ENCODE data around the gene HP1BP3. TPM values are rescaled to one million over a fixed set of nuclear protein-coding genes. Genes with fewer than 3 reads are reported as not detected.

HP1BP3 gene
- total RNA-seq, 1 experiment from 2014 or later, result 201 TPM

DNA sequence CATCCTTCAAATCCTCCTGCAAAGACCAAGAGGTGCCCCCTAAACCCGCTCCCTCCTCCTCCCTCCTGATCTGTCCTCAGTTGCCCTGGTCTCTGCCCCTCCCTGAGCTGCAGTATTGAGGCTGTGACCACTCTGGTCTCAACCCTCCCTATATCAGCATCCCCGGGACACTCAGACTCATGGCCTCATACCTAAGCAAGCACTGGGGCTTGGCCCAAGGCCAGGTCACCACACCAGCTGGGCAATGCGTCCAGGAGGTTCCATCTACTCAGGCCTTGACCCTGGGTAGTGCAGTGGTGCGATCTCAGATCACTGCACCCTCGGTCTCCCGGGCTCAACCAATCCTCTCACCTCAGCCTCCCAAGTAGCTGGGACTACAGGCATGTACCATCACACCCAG lies 79.0 kb downstream of the HP1BP3 start:
- Histone ChIP-seq H3K4me3 (no peak overlapping the region), H3K9me3 (replicated peaks) (no peaks in the 10 kb centered on the region), H3K27ac (no peak overlapping the region), H3K36me3 (no peaks in the 10 kb centered on the region), H3K4me1 (replicated peaks) (peaks cover 17% of the 10 kb centered on the region), H3K27me3 (replicated peaks) (no peaks in the 10 kb centered on the region)
- DNase-seq (ENCODE audit: low read depth in 1 of 2, low spot score in 2 of 2), result no peak

DNA sequence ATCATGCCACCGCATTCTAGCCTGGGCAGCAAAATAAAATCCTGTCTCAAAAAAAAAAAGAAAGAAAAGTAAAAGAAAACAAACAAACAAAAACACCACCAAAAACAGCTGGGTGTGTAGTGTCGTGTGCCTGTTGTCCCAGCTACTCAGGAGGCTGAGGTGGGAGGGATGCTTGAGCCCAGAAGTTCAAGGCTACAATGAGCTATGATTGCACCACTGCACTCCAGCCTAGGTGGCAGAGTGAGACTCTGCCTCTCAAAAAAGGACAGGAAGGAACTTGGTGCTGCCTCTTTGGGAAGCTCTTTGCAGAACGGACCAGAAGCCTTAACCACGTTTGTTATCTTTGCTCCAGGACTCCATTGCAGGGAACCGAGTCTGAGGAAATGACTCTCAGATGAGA lies 80.3 kb downstream of the HP1BP3 start:
- Histone ChIP-seq H3K27me3 (replicated peaks) (no peaks in the 10 kb centered on the region), H3K9me3 (replicated peaks) (no peaks in the 10 kb centered on the region), H3K36me3 (no peaks in the 10 kb centered on the region), H3K4me3 (no peak overlapping the region), H3K4me1 (replicated peaks) (peaks cover 17% of the 10 kb centered on the region), H3K27ac (no peak overlapping the region)
- no peak for DNase-seq (ENCODE audit: low read depth in 1 of 2, low spot score in 2 of 2)

DNA sequence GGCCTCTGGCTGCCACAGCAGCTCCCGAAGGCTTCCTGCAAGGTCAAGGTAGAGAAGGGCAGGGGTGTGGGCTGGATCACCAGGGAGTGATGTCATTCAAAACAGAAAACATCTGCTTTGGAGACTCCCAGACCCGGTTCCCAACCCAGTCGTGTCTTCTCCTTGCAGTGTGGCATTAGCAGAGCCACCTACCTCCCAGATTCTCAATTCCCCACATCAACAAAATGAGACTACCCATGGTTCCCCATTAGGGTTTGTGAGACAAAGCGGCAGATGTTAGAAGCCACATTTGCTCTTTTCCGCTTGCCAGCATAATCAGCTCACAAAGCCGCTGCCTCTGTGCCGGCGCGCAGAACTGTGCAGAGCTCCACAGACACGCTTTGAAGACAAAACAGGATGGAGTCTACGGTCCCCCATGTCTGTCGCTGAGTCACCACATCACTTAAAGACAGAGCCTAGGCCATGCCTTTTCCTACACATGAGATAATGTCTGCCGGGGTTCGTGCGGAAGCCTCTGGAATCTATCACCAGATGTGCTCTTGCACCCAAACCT lies 81.8 kb downstream of the HP1BP3 start:
- H3K36me3 ChIP-seq, result no peaks in the 10 kb centered on the region
- no peaks in the 10 kb centered on the region for H3K9me3 ChIP-seq (replicated peaks)
- DNase-seq (ENCODE audit: low read depth in 1 of 2, low spot score in 2 of 2), result no peak
- H3K4me1 ChIP-seq (replicated peaks), result peaks cover 21% of the 10 kb centered on the region
- no peak overlapping the region for H3K27ac ChIP-seq
- H3K4me3 ChIP-seq, result no peak overlapping the region
- H3K27me3 ChIP-seq (replicated peaks), result no peaks in the 10 kb centered on the region

DNA sequence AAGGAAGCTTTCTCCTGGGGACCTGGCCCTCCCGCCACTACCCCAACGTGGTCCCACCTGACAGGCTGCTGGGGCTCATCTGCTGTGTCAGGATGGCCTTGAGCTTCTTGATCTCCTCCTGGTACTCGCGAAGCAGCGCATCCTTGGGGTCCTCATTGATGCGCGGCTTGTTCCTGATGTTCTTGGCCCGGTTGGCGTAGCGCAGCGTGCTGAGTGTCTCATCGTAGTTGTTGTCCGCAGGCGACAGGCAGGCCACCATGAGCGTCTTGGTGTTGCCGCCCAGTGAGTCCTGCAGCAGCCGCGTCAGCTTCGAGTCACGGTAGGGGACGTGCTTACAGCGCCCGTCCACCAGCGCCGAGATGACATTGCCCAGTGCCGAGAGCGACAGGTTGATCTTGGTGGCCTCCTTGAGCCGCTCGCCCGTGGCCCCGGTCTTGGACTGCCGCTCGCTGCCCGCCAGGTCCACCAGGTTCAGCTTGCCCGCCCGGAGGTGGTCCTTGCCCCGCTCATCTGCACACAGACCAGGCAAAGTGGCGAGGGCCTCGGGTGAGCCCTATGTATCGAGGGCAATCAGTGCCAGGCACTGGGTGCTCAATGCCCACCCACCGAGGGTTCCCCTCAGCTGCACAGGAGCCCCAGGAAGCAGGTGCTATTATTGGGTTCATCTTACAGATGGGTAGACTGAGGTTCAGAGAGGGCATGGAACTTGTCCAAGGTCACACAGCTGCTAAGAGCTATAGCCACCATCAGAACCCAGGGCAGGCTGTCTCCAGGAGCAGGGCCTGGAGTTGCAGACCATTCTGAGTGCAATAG lies 82.5 kb downstream of the HP1BP3 start:
- no peak overlapping the region for H3K4me3 ChIP-seq
- H3K27ac ChIP-seq, result no peak overlapping the region
- H3K27me3 ChIP-seq (replicated peaks), result no peaks in the 10 kb centered on the region
- no peaks in the 10 kb centered on the region for H3K9me3 ChIP-seq (replicated peaks)
- no peak for DNase-seq (ENCODE audit: low read depth in 1 of 2, low spot score in 2 of 2)
- peaks cover 24% of the 10 kb centered on the region for H3K4me1 ChIP-seq (replicated peaks)
- no peaks in the 10 kb centered on the region for H3K36me3 ChIP-seq

DNA sequence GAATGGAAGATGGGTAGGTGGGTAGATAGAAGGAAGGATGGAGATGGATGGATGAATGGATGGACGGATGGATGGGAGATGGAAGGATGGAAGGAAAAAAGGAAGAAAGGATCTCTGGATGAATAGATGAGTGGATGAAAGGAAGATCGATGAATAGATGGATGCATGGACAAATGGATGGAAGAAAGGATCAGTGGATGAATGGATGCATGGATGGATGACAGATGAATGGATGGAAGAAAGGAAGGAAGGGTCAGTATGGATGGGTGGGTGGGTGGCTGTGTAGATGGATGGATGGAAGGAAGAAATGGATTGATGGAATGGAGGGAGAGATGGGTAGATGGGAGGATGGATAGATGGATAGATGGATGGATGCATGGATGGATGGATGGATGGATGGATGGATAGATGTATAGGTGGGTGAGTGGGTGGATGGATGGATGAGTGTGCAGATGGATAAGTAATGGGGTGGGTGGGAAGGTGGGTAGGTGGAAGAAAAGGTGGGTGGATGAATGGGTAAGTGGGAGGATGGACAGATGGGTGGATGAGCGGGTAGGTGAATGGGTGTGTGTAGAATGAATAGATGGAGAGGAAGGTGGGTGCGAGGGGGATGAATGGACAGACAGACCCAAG lies 83.9 kb downstream of the HP1BP3 start:
- Histone ChIP-seq H3K4me3 (no peak overlapping the region), H3K4me1 (replicated peaks) (peaks cover 37% of the 10 kb centered on the region), H3K27ac (no peak overlapping the region), H3K27me3 (replicated peaks) (no peaks in the 10 kb centered on the region), H3K9me3 (replicated peaks) (no peaks in the 10 kb centered on the region), H3K36me3 (no peaks in the 10 kb centered on the region)
- DNase-seq (ENCODE audit: low read depth in 1 of 2, low spot score in 2 of 2), result no peak

DNA sequence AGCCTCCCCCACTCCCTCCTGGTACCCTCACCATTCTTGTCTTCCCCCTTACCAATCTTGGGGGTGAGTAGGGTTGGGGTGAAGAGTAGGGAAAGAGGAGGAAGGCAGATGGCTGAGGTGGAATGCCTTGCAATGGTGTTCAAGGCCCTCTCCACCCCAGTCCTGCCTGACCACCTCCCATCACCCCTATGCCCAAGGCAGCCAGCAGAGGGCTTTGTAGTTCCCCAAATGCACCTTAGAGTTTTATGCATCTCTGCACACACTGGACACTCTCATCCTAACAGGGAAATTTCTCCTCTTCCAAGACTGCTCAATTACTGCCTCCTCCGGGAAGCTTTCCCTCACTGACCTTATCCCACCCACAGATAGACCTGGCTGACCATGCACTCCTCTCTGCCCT lies 84.7 kb downstream of the HP1BP3 start:
- no peak overlapping the region for H3K4me3 ChIP-seq
- no peaks in the 10 kb centered on the region for H3K27me3 ChIP-seq (replicated peaks)
- DNase-seq (ENCODE audit: low read depth in 1 of 2, low spot score in 2 of 2), result no peak
- no peaks in the 10 kb centered on the region for H3K9me3 ChIP-seq (replicated peaks)
- H3K36me3 ChIP-seq, result no peaks in the 10 kb centered on the region
- peaks cover 45% of the 10 kb centered on the region for H3K4me1 ChIP-seq (replicated peaks)
- H3K27ac ChIP-seq, result no peak overlapping the region

DNA sequence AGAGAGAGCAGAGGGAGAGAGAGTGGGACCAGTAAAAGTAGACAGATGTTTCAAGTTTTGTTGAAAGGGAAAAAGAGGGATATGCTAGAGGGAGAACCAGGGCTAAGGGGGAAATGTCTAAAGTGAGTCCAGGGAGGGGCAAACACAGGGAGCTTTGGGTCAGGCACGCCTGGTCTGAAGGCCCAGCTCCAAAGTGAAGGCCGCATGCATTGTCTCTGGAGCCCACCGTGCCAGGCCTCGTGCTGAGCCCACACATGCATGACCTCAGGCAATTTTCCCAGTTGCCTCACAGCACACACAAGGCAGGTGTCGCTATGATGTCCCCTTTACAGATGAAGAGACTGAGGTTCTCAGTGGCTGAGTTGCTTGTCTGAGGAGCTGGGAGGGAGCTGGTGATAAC lies 85.3 kb downstream of the HP1BP3 start:
- no peaks in the 10 kb centered on the region for H3K9me3 ChIP-seq (replicated peaks)
- H3K4me3 ChIP-seq, result no peak overlapping the region
- no peak overlapping the region for H3K27ac ChIP-seq

DNA sequence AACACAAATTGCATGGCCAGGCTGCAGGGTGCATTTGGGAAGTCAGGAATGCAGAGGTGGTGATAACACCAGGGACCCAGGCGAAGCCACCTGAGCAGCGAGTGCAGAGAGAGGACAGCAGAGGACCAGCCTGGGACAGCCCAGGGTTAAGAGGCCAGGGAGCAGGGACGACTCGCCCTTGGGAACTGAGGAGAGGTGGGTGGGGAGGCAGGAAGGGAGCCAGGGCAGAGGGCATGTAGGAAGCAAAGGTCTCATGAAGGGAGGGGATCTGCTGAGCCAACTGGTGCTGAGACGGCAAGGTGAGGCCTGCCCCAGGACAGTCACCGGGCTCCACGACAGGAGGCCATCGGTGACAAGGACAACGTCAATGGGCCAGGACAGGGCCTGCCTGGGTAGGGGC lies 85.7 kb downstream of the HP1BP3 start:
- H3K27ac ChIP-seq, result no peak overlapping the region
- no peaks in the 10 kb centered on the region for H3K36me3 ChIP-seq
- H3K4me1 ChIP-seq (replicated peaks), result peaks cover 50% of the 10 kb centered on the region
- no peaks in the 10 kb centered on the region for H3K27me3 ChIP-seq (replicated peaks)
- H3K4me3 ChIP-seq, result no peak overlapping the region
- no peak for DNase-seq (ENCODE audit: low read depth in 1 of 2, low spot score in 2 of 2)
- no peaks in the 10 kb centered on the region for H3K9me3 ChIP-seq (replicated peaks)

More for the DNA sequence above, 85.3 kb downstream of the HP1BP3 start:
- Histone ChIP-seq H3K36me3 (no peaks in the 10 kb centered on the region), H3K27me3 (replicated peaks) (no peaks in the 10 kb centered on the region), H3K4me1 (replicated peaks) (peaks cover 48% of the 10 kb centered on the region)
- no peak for DNase-seq (ENCODE audit: low read depth in 1 of 2, low spot score in 2 of 2)

DNA sequence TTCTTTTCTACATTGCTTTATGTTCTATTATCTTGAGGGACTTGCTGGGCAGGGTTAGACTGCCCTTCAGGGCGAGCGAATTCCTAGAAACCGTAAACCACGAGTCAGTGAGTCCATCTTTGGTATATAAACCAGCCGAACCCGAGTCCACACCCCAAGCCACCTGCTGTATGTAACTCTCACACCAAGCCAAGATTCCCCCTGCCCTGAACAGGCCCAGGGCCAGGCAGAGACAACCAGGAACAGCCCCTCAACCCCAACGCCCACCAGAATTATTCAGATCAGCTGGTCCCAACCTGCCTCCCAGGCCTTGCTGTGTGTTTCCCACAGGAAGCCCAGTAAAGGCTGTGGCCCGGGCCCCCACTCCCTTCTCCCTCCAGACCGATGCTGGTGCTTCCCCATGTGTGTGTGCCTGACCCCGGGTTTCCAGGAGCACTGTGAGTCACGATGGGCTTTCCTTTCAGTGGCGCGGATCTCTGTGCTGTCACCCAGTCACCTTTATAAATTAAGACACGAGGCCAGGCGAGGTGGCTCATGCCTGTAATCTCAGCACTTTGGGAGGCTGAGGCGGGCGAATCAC lies 86.4 kb downstream of the HP1BP3 start:
- no peaks in the 10 kb centered on the region for H3K27me3 ChIP-seq (replicated peaks)
- no peak overlapping the region for H3K4me3 ChIP-seq
- H3K4me1 ChIP-seq (replicated peaks), result peaks cover 50% of the 10 kb centered on the region
- no peak overlapping the region for H3K27ac ChIP-seq
- no peaks in the 10 kb centered on the region for H3K36me3 ChIP-seq
- H3K9me3 ChIP-seq (replicated peaks), result no peaks in the 10 kb centered on the region
- no peak for DNase-seq (ENCODE audit: low read depth in 1 of 2, low spot score in 2 of 2)

DNA sequence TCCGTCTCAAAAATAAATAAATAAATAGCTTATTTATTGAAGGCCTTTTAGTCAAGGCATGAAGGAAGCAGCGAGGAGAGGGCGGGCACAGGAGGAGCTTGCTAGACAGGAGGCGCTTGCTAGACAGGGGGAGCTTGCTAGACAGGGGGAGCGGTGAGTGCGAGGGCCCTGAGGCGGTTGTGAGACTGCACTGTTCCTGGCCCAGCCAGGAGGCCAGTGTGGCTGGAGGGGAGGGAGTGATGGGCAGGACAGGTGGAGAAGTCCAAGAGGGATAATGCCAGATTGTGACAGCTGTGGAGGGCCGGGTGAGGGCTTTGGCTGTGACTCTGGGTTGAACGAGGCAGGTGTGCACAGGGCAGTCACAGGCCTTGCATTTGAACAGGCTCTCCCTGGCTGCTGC lies 87.5 kb downstream of the HP1BP3 start:
- Histone ChIP-seq H3K27me3 (replicated peaks) (no peaks in the 10 kb centered on the region), H3K9me3 (replicated peaks) (no peaks in the 10 kb centered on the region), H3K27ac (peak overlapping the region; percentile 90), H3K4me3 (no peak overlapping the region), H3K4me1 (replicated peaks) (peaks cover 44% of the 10 kb centered on the region), H3K36me3 (no peaks in the 10 kb centered on the region)
- DNase-seq (ENCODE audit: low read depth in 1 of 2, low spot score in 2 of 2), result no peak

DNA sequence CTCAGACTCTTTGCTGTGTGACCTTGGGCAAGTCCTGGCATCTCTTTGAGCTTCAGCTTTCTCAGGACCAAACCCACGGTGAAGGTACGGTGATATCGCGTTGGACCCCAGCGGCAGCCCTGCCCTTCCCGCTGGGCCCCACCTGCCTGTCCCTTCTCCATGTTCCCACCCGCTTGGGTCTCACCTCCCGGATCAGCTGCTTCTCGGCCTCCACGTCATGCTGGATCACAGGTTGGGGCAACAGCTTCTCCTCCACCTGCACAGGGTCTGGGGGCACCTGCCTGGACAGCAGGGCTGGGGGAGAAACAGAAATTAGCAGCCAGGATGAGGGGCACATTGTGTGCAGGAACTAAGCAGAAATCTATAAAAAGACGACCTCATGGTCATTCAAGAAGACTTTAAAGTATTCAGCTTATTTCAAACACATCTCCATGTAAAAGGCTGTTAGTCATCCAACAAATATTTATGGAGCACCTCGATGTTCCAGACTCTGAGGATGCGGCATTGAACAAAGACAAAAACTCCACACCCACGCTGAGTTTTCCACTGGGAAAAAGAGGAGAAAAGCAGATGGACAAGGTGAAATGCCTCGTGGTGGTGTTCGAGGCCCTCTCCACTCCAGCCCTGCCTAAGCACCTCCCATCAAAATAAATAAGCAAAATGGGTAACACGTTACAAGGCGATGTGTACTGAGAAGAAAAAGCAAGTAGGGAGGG lies 88.8 kb downstream of the HP1BP3 start:
- peaks cover 44% of the 10 kb centered on the region for H3K4me1 ChIP-seq (replicated peaks)
- no peak overlapping the region for H3K4me3 ChIP-seq
- H3K27ac ChIP-seq, result peak overlapping the region; percentile 90
- H3K36me3 ChIP-seq, result no peaks in the 10 kb centered on the region
- H3K9me3 ChIP-seq (replicated peaks), result no peaks in the 10 kb centered on the region
- peak; percentile 73 to 89 for DNase-seq (ENCODE audit: low read depth in 1 of 2, low spot score in 2 of 2)
- no peaks in the 10 kb centered on the region for H3K27me3 ChIP-seq (replicated peaks)

DNA sequence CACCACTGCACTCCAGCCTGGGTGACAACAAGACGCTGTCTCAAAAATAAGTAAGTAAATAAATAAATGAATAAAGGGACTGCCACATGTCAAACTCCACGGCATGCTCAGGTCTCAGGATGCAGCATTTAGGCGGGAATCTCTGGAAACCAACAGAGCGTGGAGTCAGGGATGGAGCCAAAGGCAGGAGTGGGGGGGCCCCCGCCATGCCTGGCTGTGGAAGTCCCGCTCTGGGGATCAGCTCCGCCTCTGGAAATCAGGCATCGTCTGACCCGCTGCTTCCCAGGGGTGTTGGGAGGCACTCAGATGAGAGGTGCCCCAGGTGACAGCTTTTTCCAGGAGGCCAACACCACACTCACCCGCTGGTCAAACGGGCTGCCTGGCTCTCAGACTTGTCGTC lies 89.5 kb downstream of the HP1BP3 start:
- Histone ChIP-seq H3K36me3 (no peaks in the 10 kb centered on the region), H3K27ac (peak overlapping the region; percentile 90), H3K27me3 (replicated peaks) (no peaks in the 10 kb centered on the region), H3K9me3 (replicated peaks) (no peaks in the 10 kb centered on the region), H3K4me3 (no peak overlapping the region), H3K4me1 (replicated peaks) (peaks cover 44% of the 10 kb centered on the region)
- DNase-seq (ENCODE audit: low read depth in 1 of 2, low spot score in 2 of 2), result no peak

DNA sequence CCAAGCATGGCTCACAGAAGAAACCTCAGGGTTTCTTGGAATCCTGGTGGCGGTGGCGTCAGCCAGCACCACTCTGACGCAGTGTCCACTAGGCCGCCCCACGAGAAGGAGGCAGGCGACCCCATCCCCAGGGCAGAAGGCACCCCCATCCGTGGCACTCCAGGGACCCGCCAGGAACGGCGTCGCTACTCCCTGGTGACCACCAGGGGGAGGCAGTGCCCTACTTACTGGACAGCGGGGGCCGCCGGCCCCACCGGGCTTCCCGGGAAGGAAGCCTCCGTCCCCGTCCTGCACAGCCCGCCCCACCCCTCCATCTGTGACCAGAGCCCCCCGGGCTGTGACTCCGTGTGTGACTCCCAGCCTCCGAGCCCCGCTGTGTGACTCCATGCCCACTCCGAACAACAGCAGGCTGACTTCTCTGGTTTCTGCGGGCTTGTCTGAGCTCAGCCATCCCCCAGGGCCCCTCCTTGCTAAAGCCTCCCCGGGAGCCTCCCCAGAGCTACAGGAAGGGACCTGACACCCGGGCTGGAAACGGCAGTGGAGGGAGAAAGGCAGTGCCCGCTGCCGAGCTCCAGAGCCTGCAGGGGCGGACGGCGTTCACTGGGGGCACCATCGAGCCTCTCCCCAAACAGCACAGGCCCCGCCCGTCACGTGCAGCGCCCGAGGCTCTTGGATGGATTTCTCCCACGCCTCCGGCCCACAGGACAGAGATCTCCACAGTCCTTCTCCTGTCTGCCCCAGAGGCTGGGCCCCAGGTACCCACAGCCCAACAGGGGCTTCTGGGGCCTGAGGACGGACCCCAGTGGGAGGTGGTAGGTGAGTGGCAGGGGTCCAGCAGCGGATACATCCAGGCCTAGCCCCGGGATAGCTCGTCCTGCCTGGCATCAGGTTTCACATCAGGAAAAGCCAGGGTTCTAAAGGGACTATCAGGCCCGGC lies 90.4 kb downstream of the HP1BP3 start:
- Histone ChIP-seq H3K9me3 (replicated peaks) (no peaks in the 10 kb centered on the region), H3K4me3 (peak overlapping the region; percentile 42), H3K27ac (peak overlapping the region; percentile 90), H3K36me3 (no peaks in the 10 kb centered on the region), H3K4me1 (replicated peaks) (peaks cover 44% of the 10 kb centered on the region), H3K27me3 (replicated peaks) (no peaks in the 10 kb centered on the region)
- DNase-seq (ENCODE audit: low read depth in 1 of 2, low spot score in 2 of 2), result peak; percentile 93 to 96

All from SJSA1 (cell line).